Hepatocyte (in vitro differentiated cells): ENCODE results near the gene ATXN10.

Source experiments
- EZH2 ChIP-seq: fragments of 200-600 bp; sonication (generic); IDR thresholded peaks from 2 replicates; pipeline ENCODE4 v1.6.1; 2016; ENCODE audit warnings: antibody characterized with exemption, mild to moderate bottlenecking, borderline replicate concordance
- TF ChIP-seq, protein P1 (sequence below): fragments of 200-600 bp; sonication (generic); IDR thresholded peaks from 2 replicates; pipeline ENCODE4 v1.5.1; 2016; ENCODE audit warnings: antibody characterized with exemption, mild to moderate bottlenecking; ENCODE audit not compliant: poor library complexity

DNA sequence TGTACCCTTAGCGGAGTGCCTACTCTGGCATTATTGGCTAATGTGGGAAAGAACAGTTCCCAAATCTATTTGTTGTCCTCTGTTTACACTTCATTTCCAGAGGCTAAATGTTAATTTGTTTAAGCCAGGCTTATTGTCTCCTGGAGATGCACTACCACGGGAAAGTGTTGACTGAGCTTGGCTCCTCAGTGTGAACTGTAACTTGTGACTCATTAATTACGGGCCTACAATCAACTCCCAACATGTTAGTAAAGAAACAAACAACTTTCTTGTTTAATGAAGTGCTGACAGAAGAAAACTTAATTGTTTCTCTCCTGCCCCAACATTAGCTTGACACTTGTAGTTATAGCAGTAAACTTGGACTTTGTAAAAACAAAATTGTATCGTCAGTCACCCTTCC is 130.4 kb downstream of the ATXN10 start:
- TF ChIP-seq, protein P1, sequence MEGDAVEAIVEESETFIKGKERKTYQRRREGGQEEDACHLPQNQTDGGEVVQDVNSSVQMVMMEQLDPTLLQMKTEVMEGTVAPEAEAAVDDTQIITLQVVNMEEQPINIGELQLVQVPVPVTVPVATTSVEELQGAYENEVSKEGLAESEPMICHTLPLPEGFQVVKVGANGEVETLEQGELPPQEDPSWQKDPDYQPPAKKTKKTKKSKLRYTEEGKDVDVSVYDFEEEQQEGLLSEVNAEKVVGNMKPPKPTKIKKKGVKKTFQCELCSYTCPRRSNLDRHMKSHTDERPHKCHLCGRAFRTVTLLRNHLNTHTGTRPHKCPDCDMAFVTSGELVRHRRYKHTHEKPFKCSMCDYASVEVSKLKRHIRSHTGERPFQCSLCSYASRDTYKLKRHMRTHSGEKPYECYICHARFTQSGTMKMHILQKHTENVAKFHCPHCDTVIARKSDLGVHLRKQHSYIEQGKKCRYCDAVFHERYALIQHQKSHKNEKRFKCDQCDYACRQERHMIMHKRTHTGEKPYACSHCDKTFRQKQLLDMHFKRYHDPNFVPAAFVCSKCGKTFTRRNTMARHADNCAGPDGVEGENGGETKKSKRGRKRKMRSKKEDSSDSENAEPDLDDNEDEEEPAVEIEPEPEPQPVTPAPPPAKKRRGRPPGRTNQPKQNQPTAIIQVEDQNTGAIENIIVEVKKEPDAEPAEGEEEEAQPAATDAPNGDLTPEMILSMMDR: no peak
- TF ChIP-seq EZH2: no peak
